IMR-90 (cell line): ENCODE measurements around the gene FNBP1. TPM values are rescaled to one million over a fixed set of nuclear protein-coding genes. Genes with fewer than 3 reads are reported as not detected.

Source experiments
- ATAC-seq: fragments of 200-7000 bp; cut with Tn5 transposase; 2 replicates; pipeline ENCODE4 v1.9.1; 2020; ENCODE audit warnings: low read depth, mild to moderate bottlenecking, moderate library complexity
- BruUV-seq: library from RNA; stranded (reverse); fragments of 400-500 nt; replicated peaks from 2 replicates; lab custom pipeline; 2021; lab: Mats Ljungman, UMichigan
- CTCF ChIA-PET: fragments of 300-600 bp; formaldehyde crosslinking; extraction: SDS; loops from one replicate; lab custom pipeline; 2021; ENCODE audit warnings: antibody characterized with exemption; lab: Yijun Ruan, JAX
- POLR2A ChIA-PET: fragments of 300-600 bp; sonication (Branson Sonifier 250); formaldehyde crosslinking; loops from one replicate; lab custom pipeline; 2022; ENCODE audit warnings: antibody characterized with exemption; ENCODE audit not compliant: unreplicated experiment; lab: Charles Lee
- DNase-seq: peaks from one replicate; pipeline ENCODE4 v3.0.0; 2013
- H2AFZ ChIP-seq: replicated peaks from 2 replicates; pipeline ENCODE3; 2013; ENCODE audit warnings: low read length, mild to moderate bottlenecking; ENCODE audit not compliant: poor library complexity
- H2AK5ac ChIP-seq: 2 replicates; pipeline ENCODE4 v1.6.1; 2013; ENCODE audit warnings: low read depth, low read length, inconsistent platforms
- H2AK9ac ChIP-seq: replicated peaks from 2 replicates; pipeline ENCODE3; 2013; ENCODE audit warnings: mild to moderate bottlenecking, low read depth, low read length, moderate library complexity; ENCODE audit not compliant: poor library complexity
- H2BK120ac ChIP-seq: 2 replicates; pipeline ENCODE4 v1.6.1; 2013; ENCODE audit warnings: low read depth, low read length, inconsistent platforms
- H2BK15ac ChIP-seq: 3 replicates; pipeline ENCODE4 v1.6.1; 2013; ENCODE audit warnings: low read depth, low read length, inconsistent platforms
- H2BK20ac ChIP-seq: 2 replicates; pipeline ENCODE4 v1.6.1; 2013; ENCODE audit warnings: low read depth, mild to moderate bottlenecking, inconsistent platforms, low read length, moderate library complexity
- H2BK5ac ChIP-seq: 2 replicates; pipeline ENCODE4 v1.6.1; 2013; ENCODE audit warnings: mild to moderate bottlenecking, low read depth, low read length, inconsistent platforms; ENCODE audit not compliant: poor library complexity, severe bottlenecking
- H3K14ac ChIP-seq: replicated peaks from 2 replicates; pipeline ENCODE4 v1.6.1; 2013; ENCODE audit warnings: low read depth, low read length, inconsistent platforms
- H3K18ac ChIP-seq: 2 replicates; pipeline ENCODE4 v1.6.1; 2013; ENCODE audit warnings: low read depth, low read length, control low read depth
- H3K23ac ChIP-seq: 2 replicates; pipeline ENCODE4 v1.6.1; 2013; ENCODE audit warnings: low read depth, low read length, inconsistent platforms
- H3K27ac ChIP-seq: 2 replicates; pipeline ENCODE4 v1.5.1; 2013; ENCODE audit warnings: mild to moderate bottlenecking, control low read depth, low read length; ENCODE audit not compliant: insufficient read depth
- H3K27me3 ChIP-seq: 2 replicates; pipeline ENCODE4 v1.6.1; 2013; ENCODE audit warnings: low read length; ENCODE audit not compliant: control insufficient read depth, insufficient read depth
- H3K36me3 ChIP-seq: 2 replicates; pipeline ENCODE4 v1.6.1; 2013; ENCODE audit warnings: low read length, mixed read lengths; ENCODE audit not compliant: control insufficient read depth, insufficient read depth
- H3K4ac ChIP-seq: 2 replicates; pipeline ENCODE4 v1.6.1; 2013; ENCODE audit warnings: low read depth, low read length, inconsistent platforms
- H3K4me1 ChIP-seq: 2 replicates; pipeline ENCODE4 v1.6.1; 2013; ENCODE audit warnings: low read length, mixed read lengths; ENCODE audit not compliant: control insufficient read depth, insufficient read depth
- H3K4me2 ChIP-seq: 2 replicates; pipeline ENCODE4 v1.6.1; 2013; ENCODE audit warnings: low read depth, mild to moderate bottlenecking, control low read depth, low read length, moderate library complexity
- H3K4me3 ChIP-seq: 2 replicates; pipeline ENCODE4 v1.5.1; 2013; ENCODE audit warnings: low read depth, mild to moderate bottlenecking, control low read depth, low read length, moderate library complexity; ENCODE audit not compliant: insufficient read depth
- H3K56ac ChIP-seq: 2 replicates; pipeline ENCODE4 v1.6.1; 2013; ENCODE audit warnings: low read length, inconsistent platforms; ENCODE audit not compliant: insufficient read depth; ENCODE audit errors: extremely low read depth
- H3K79me1 ChIP-seq, 2 experiments: 2 replicates each; pipeline ENCODE4 v1.6.1; 2013; ENCODE audit warnings: low read length in 2 of 2, inconsistent platforms in 1 of 2, low read depth in 1 of 2
- H3K9ac ChIP-seq: 2 replicates; pipeline ENCODE4 v1.6.1; 2013; ENCODE audit warnings: low read depth, low read length, control low read depth
- H3K9me1 ChIP-seq: 2 replicates; pipeline ENCODE4 v1.6.1; 2013; ENCODE audit warnings: low read length, inconsistent platforms; ENCODE audit not compliant: insufficient read depth
- H3K9me3 ChIP-seq: 2 replicates; pipeline ENCODE4 v1.6.1; 2013; ENCODE audit warnings: low read length; ENCODE audit not compliant: control insufficient read depth, insufficient read depth
- H4K20me1 ChIP-seq: 2 replicates; pipeline ENCODE4 v1.6.1; 2013; ENCODE audit warnings: low read length, inconsistent platforms; ENCODE audit not compliant: insufficient read depth
- H4K5ac ChIP-seq: 2 replicates; pipeline ENCODE4 v1.6.1; 2013; ENCODE audit warnings: mild to moderate bottlenecking, low read depth, low read length, control low read depth
- H4K8ac ChIP-seq, 2 experiments: 2 replicates each; pipeline ENCODE4 v1.6.1; 2013; ENCODE audit warnings: low read depth in 2 of 2, low read length in 2 of 2, control low read depth in 1 of 2, inconsistent platforms in 1 of 2
- H4K91ac ChIP-seq: 2 replicates; pipeline ENCODE4 v1.6.1; 2013; ENCODE audit warnings: low read depth, low read length, inconsistent platforms; ENCODE audit not compliant: insufficient read depth
- BHLHE40 ChIP-seq: fragments of 150-350 bp; IDR thresholded peaks from 2 replicates; pipeline ENCODE4 v1.6.1; 2016; ENCODE audit warnings: mild to moderate bottlenecking, low read depth, low read length
- CEBPB ChIP-seq: IDR thresholded peaks from 2 replicates; pipeline ENCODE4 v1.6.1; 2012; ENCODE audit warnings: low read depth, low read length, improper control_type of control experiment
- ELK1 ChIP-seq: fragments of 150-350 bp; IDR thresholded peaks from 2 replicates; pipeline ENCODE4 v1.6.1; 2016; ENCODE audit warnings: low read depth, mild to moderate bottlenecking, low read length, moderate library complexity, borderline replicate concordance
- MAFK ChIP-seq: IDR thresholded peaks from 2 replicates; pipeline ENCODE4 v1.6.1; 2012; ENCODE audit warnings: low read depth, low read length, improper control_type of control experiment
- MAZ ChIP-seq: IDR thresholded peaks from 2 replicates; pipeline ENCODE4 v1.6.1; 2012; ENCODE audit warnings: low read depth, mild to moderate bottlenecking, low read length, improper control_type of control experiment, moderate library complexity, borderline replicate concordance
- MXI1 ChIP-seq: IDR thresholded peaks from 2 replicates; pipeline ENCODE4 v1.6.1; 2012; ENCODE audit warnings: low read depth, mild to moderate bottlenecking, low read length, moderate library complexity, borderline replicate concordance
- POLR2A ChIP-seq: IDR thresholded peaks from 2 replicates; pipeline ENCODE4 v1.6.1; 2012; ENCODE audit warnings: mild to moderate bottlenecking, low read depth, low read length
- RAD21 ChIP-seq: IDR thresholded peaks from 2 replicates; pipeline ENCODE4 v1.6.1; 2012; ENCODE audit warnings: low read length, improper control_type of control experiment
- RCOR1 ChIP-seq: IDR thresholded peaks from 2 replicates; pipeline ENCODE4 v1.6.1; 2012; ENCODE audit warnings: mild to moderate bottlenecking, low read length, improper control_type of control experiment; ENCODE audit not compliant: insufficient replicate concordance
- RFX5 ChIP-seq: IDR thresholded peaks from 2 replicates; pipeline ENCODE4 v1.8.0; 2012; ENCODE audit warnings: low read depth, mild to moderate bottlenecking, low read length, moderate library complexity
- SMC3 ChIP-seq: fragments of 150-350 bp; IDR thresholded peaks from 2 replicates; pipeline ENCODE4 v1.6.1; 2016; ENCODE audit warnings: low read depth, mild to moderate bottlenecking, antibody characterized with exemption, low read length, moderate library complexity
- USF2 ChIP-seq: fragments of 150-350 bp; IDR thresholded peaks from 2 replicates; pipeline ENCODE4 v1.6.1; 2017; ENCODE audit warnings: mild to moderate bottlenecking, antibody characterized with exemption, low read length, low read depth
- WGBS, 2 experiments: methylation state at CpG; one replicate each; pipeline versions ENCODE4 v1.1.5 to v1.1.7; 2013; ENCODE audit warnings: missing lambda C conversion rate in 2 of 2; ENCODE audit not compliant: insufficient read length in 1 of 2; ENCODE audit errors: extremely low coverage in 2 of 2; 5-methylcytosine and 5-hydroxymethylcytosine counted together
- dilution Hi-C: fragments of 300-500 bp; cut with HindIII; formaldehyde crosslinking; loops from one replicate; pipeline ENCODE4 v1.14.3; 2018; ENCODE audit warnings: low sequenced_read_pairs; ENCODE audit not compliant: unreplicated experiment
- in situ Hi-C: fragments of 300-500 bp; cut with MboI; formaldehyde crosslinking; loops from 3 replicates; pipeline ENCODE4 v1.14.3; 2019; ENCODE audit warnings: low sequenced_read_pairs, inconsistent platforms, mixed read lengths
- intact Hi-C: fragments of 100-400 bp; cut with micrococcal nuclease; formaldehyde crosslinking; loops from 2 replicates; pipeline ENCODE4 v1.10.0; 2022
- polyA plus RNA-seq, 3 experiments: library from polyadenylated mRNA; depleted of rRNA; stranded (reverse); fragments of >200 nt; gene quantifications; 2 replicates each; pipeline ENCODE4 v1.2.3, GENCODE V29; 2012; ENCODE audit warnings: low replicate concordance in 1 of 3
- total RNA-seq: library from RNA; depleted of rRNA; stranded (reverse); fragments of >200 nt; gene quantifications from 2 replicates; pipeline ENCODE4 v1.2.3, GENCODE V29; 2012

FNBP1 gene
- total and polyA plus RNA-seq, 2 of the 4 experiments (the other 2 are of a cell fraction): 10.3 to 15.4 TPM

- Histone ChIP-seq H3K27ac (peak overlapping the region; percentile 2), H3K4ac (peak overlapping the region; percentile 79), H3K79me1 (peaks cover 0 to 3% of the 10 kb centered on the region in 2 experiments; a peak in 1 of 4 replicates), H4K20me1 (no peaks in the 10 kb centered on the region), H3K9me1 (peaks cover 17% of the 10 kb centered on the region), H2AK9ac (peak overlapping the region; percentile 67), H3K27me3 (no peaks in the 10 kb centered on the region), H2BK120ac (peak overlapping the region; percentile 69), H3K4me1 (peaks cover 28% of the 10 kb centered on the region), H3K9ac (0 out of 2 replicates have a peak overlapping the region, but pooled peaks have one; percentile 2), H3K14ac (peak overlapping the region; percentile 89), H2AK5ac (peak overlapping the region; percentile 67), H3K18ac (peak overlapping the region; percentile 5; the same call in 1 of the 2 replicates), H3K36me3 (peaks cover 27% of the 10 kb centered on the region), H2AFZ (peak overlapping the region; percentile 90), H4K8ac (peak overlapping the region; percentile 57 to 91; a peak in 2 of 4 replicates), H3K9me3 (no peaks in the 10 kb centered on the region), H2BK20ac (peak overlapping the region; percentile 61), H2BK15ac (peak overlapping the region; percentile 45; the same call in 1 of the 3 replicates), H3K56ac (peak overlapping the region; percentile 5; the same call in 1 of the 2 replicates), H3K4me3 (no peak overlapping the region), H4K5ac (peak overlapping the region; percentile 28), H4K91ac (peak overlapping the region; percentile 73), H2BK5ac (peak overlapping the region; percentile 12), H3K23ac (peak overlapping the region; percentile 68; the same call in 1 of the 2 replicates), H3K4me2 (peak overlapping the region; percentile 45)
- ATAC-seq (peak; percentile 1), DNase-seq (no peak)
- POLR2A ChIA-PET: no interaction called here
- intact Hi-C loops (loop anchor here (1.0 to 10.0 kb wide), 4 partner anchors 77 to 350 kb away; partner anchors contain the start of gene FNBP1), dilution Hi-C loops (no loop called here), in situ Hi-C loops (loop anchor here (25.0 kb wide), 1 partner anchor 177 kb away; the partner anchor contains the start of gene GPR107)
- WGBS, 2 experiments: 57% methylated on average over 20 of the region's 27 CpGs; no CpG with 5 or more reads in 1 of the 2 experiments
- CTCF ChIA-PET: interaction anchor here (0.6 kb wide), 1 partner anchor 21 kb away, joined by 7 read pairs; no protein-coding TSS in a partner anchor
- no peak for TF ChIP-seq ELK1
- TF ChIP-seq USF2: no peak
- no peak for TF ChIP-seq MAZ
- no peak for TF ChIP-seq RAD21
- TF ChIP-seq BHLHE40: no peak
- TF ChIP-seq MXI1: no peak
- TF ChIP-seq POLR2A: no peak
- TF ChIP-seq RCOR1: no peak
- no peak for TF ChIP-seq RFX5
- no peak for TF ChIP-seq SMC3
- no peak for TF ChIP-seq MAFK
- TF ChIP-seq CEBPB: no peak
- no TSS peak for BruUV-seq
These were observed 157.8 kb downstream of the FNBP1 start for GRCh38 chr9:129885018-129885669.
